Large intestine (tissue), 3 donors: ENCODE results near the gene MYO18B. TPM values are rescaled to one million over a fixed set of nuclear protein-coding genes. Genes with fewer than 3 reads are reported as not detected.

ENCODE experiments used
- DNase-seq, 2 donors: peaks; one replicate each; pipeline versions ENCODE4 v3.0.0 to v3.0.0-alpha.2; 2013
- H3K27ac ChIP-seq: one replicate; pipeline ENCODE4 v1.5.1; 2013; ENCODE audit warnings: low read length
- H3K27me3 ChIP-seq: 2 replicates; pipeline ENCODE4 v1.6.1; 2013; ENCODE audit warnings: low read length; ENCODE audit not compliant: control insufficient read depth, insufficient read depth
- H3K36me3 ChIP-seq: 2 replicates; pipeline ENCODE4 v1.6.1; 2013; ENCODE audit warnings: low read length; ENCODE audit not compliant: control insufficient read depth, insufficient read depth
- H3K4me1 ChIP-seq: one replicate; pipeline ENCODE4 v1.6.1; 2013; ENCODE audit warnings: low read length; ENCODE audit not compliant: control insufficient read depth, insufficient read depth
- H3K4me3 ChIP-seq: one replicate; pipeline ENCODE4 v1.5.1; 2013; ENCODE audit warnings: low read length
- H3K9me3 ChIP-seq: one replicate; pipeline ENCODE4 v1.6.1; 2013; ENCODE audit warnings: mild to moderate bottlenecking, low read depth, low read length, moderate library complexity; ENCODE audit not compliant: control insufficient read depth
- WGBS: methylation state at CpG from one replicate; pipeline ENCODE4 v1.1.5; 2013; ENCODE audit warnings: low lambda C conversion rate; ENCODE audit not compliant: insufficient coverage; 5-methylcytosine and 5-hydroxymethylcytosine counted together
- polyA plus RNA-seq: library from polyadenylated mRNA; unstranded; fragments of 120-200 nt; gene quantifications from one replicate; pipeline ENCODE4 v1.2.1, GENCODE V29; 2013

MYO18B gene
- polyA plus RNA-seq, 1 donor: 0.24 TPM

DNA sequence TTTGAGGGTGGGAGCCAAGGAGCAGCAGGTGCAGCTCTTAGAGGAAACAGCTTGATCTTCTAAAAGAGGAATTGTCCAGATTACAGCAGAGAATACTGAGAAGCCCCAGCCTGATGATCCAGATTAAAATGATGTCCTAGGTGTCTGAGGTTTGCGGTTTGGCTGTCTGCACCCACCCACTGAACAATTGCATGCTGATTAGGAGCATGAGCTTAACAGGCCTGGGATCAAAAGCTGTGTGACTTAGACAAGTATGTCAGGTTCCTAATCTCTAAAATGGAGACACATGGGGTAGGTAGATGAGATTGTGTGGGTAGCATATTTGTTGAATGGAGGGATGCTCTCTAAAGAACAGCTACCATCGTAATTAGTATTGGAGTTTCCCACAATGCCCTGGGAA is 260.5 kb downstream of the MYO18B start:
- Histone ChIP-seq H3K9me3 (no peaks in the 10 kb centered on the region), H3K27me3 (peaks cover 2% of the 10 kb centered on the region), H3K4me1 (no peaks in the 10 kb centered on the region), H3K27ac (no peak overlapping the region), H3K4me3 (no peak overlapping the region), H3K36me3 (no peaks in the 10 kb centered on the region)
- no CpG with 5 or more reads among the region's 2 CpGs for WGBS
- no peak for DNase-seq

- peaks cover 8% of the 10 kb centered on the region for H3K27me3 ChIP-seq
- no CpG with 5 or more reads among the region's 4 CpGs for WGBS
- H3K4me3 ChIP-seq: no peak overlapping the region
- no peaks in the 10 kb centered on the region for H3K9me3 ChIP-seq
- no peak overlapping the region for H3K27ac ChIP-seq
- no peak for DNase-seq
- H3K36me3 ChIP-seq: no peaks in the 10 kb centered on the region
- no peaks in the 10 kb centered on the region for H3K4me1 ChIP-seq
Observed at GRCh38 chr22:26004477-26004876, 262.5 kb downstream of the MYO18B start.

GRCh38 chr22:26008587-26008986 is 266.6 kb downstream of the MYO18B start:
- Histone ChIP-seq H3K27ac (no peak overlapping the region), H3K4me3 (no peak overlapping the region), H3K36me3 (no peaks in the 10 kb centered on the region), H3K4me1 (no peaks in the 10 kb centered on the region), H3K27me3 (peaks cover 9% of the 10 kb centered on the region), H3K9me3 (no peaks in the 10 kb centered on the region)
- DNase-seq: no peak
- WGBS: no CpG with 5 or more reads among the region's 7 CpGs

GRCh38 chr22:26016916-26017315 is 274.9 kb downstream of the MYO18B start:
- 58% methylated on average over 1 of the region's 1 CpG for WGBS
- Histone ChIP-seq H3K36me3 (no peaks in the 10 kb centered on the region), H3K4me1 (no peaks in the 10 kb centered on the region), H3K9me3 (no peaks in the 10 kb centered on the region), H3K27ac (no peak overlapping the region), H3K4me3 (no peak overlapping the region), H3K27me3 (peaks cover 2% of the 10 kb centered on the region)
- no peak for DNase-seq

GRCh38 chr22:26017932-26018331 is 275.9 kb downstream of the MYO18B start:
- DNase-seq: no peak
- Histone ChIP-seq H3K4me1 (no peaks in the 10 kb centered on the region), H3K27ac (no peak overlapping the region), H3K4me3 (no peak overlapping the region), H3K27me3 (peaks cover 2% of the 10 kb centered on the region), H3K9me3 (no peaks in the 10 kb centered on the region), H3K36me3 (no peaks in the 10 kb centered on the region)
- WGBS: no CpG with 5 or more reads among the region's 5 CpGs

DNA sequence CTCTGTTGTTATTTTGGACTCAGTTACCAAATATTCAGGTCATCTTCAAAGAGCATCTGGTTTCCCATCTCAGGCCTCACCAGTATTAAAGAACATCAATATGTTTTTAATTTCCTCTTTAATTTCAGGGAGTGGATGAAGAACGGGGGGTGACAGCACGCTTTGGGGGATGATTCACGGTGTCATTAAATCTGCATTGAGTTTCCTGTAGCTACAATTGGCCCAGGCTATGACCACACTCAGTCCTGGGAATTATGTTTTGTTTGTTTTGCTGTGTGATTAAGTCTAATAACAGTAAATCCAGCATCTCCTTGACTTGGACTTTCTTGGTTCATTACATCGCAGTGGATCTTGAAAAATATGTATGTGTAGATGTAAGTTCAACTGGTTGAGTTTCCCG is 277.6 kb downstream of the MYO18B start:
- H3K9me3 ChIP-seq: no peaks in the 10 kb centered on the region
- WGBS: no CpG with 5 or more reads among the region's 5 CpGs
- H3K27ac ChIP-seq: no peak overlapping the region
- peaks cover 2% of the 10 kb centered on the region for H3K27me3 ChIP-seq
- no peak overlapping the region for H3K4me3 ChIP-seq
- no peaks in the 10 kb centered on the region for H3K4me1 ChIP-seq
- no peak for DNase-seq
- no peaks in the 10 kb centered on the region for H3K36me3 ChIP-seq

DNA sequence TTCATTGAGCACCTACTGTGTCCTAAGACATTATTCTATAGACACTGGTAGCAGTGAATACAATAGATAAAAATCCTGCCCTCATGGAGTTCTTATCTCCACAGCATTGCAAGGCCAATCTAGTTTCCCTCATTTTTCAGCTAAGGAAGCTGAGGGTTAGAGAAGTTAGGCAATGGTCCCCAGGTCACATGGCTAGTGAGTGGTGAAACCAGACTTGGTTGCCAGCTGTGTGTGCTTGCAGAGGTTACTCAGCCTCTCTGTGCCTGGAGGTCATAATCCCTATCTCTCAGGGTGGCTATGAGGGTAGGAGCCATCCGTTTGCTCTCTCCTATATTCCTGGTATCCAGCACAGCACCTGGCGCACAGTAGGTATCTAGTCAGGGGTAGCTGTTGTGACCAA is 279.5 kb downstream of the MYO18B start:
- Histone ChIP-seq H3K27me3 (peaks cover 2% of the 10 kb centered on the region), H3K4me3 (no peak overlapping the region), H3K4me1 (no peaks in the 10 kb centered on the region), H3K27ac (no peak overlapping the region), H3K36me3 (no peaks in the 10 kb centered on the region), H3K9me3 (no peaks in the 10 kb centered on the region)
- WGBS: 100% methylated on average over 1 of the region's 2 CpGs
- no peak for DNase-seq

DNA sequence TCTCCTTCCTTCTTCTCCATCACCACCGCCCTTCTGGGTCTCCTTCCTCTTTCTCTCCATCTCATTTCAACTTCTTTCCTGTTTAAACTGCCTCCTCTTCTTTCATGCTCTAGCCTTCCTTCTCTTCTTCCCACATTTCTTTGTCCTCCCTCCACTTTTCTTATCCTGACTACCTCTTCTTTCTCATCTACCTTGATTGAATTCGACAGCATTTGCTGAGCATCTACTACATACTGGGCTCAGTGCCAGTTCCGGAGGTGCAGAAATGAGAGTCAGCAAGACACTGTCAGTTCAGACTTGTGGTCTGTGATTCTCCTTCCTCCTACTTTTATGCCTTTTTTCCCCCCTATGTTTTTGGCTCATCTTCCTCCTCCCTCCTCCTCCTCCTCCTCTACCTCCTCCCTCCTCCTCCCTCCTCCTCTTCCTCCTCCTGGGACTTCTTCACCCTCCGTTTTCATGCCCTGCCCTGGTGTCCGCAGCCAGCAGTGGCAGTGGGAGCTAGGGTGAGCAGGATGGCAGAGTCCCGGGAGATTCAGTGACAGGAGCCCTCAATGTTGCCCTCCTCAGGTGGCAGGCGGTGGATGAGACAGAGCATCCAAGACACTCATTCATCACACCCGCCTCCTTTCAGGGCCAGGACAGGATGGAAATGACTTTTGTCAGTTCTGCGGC is 281.3 kb downstream of the MYO18B start:
- Histone ChIP-seq H3K36me3 (no peaks in the 10 kb centered on the region), H3K27me3 (no peaks in the 10 kb centered on the region), H3K4me1 (no peaks in the 10 kb centered on the region), H3K27ac (no peak overlapping the region), H3K9me3 (no peaks in the 10 kb centered on the region), H3K4me3 (no peak overlapping the region)
- DNase-seq: no peak
- WGBS: 94% methylated on average over 2 of the region's 9 CpGs

DNA sequence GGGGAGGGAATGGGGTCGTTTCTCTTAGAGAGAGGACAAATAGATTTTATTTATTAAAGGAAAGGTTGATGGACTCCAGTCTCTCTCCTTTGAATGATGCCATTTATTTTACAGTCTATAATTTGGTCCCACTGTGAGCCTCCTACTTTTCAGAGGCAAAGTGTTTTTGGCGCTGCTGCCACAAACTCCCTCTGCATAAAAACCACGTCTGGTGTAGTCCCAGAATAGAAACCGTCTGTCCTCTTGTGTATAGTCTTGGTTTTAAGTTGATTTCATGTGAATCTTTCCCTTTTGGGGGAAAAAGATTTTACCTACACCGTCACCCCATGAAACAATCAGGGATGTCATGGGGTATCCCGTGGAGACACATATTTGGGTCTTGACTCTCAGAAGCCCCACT is 283.6 kb downstream of the MYO18B start:
- no peak overlapping the region for H3K4me3 ChIP-seq
- H3K27ac ChIP-seq: no peak overlapping the region
- WGBS: 70% methylated on average over 2 of the region's 6 CpGs
- H3K27me3 ChIP-seq: no peaks in the 10 kb centered on the region
- H3K36me3 ChIP-seq: no peaks in the 10 kb centered on the region
- H3K4me1 ChIP-seq: no peaks in the 10 kb centered on the region
- no peak for DNase-seq
- no peaks in the 10 kb centered on the region for H3K9me3 ChIP-seq

- Histone ChIP-seq H3K4me3 (no peak overlapping the region), H3K27ac (no peak overlapping the region), H3K36me3 (no peaks in the 10 kb centered on the region), H3K9me3 (no peaks in the 10 kb centered on the region), H3K4me1 (no peaks in the 10 kb centered on the region), H3K27me3 (no peaks in the 10 kb centered on the region)
- no peak for DNase-seq
- WGBS: 100% methylated on average over 9 of the region's 23 CpGs
Observed at GRCh38 chr22:26027341-26027740, 285.4 kb downstream of the MYO18B start.

DNA sequence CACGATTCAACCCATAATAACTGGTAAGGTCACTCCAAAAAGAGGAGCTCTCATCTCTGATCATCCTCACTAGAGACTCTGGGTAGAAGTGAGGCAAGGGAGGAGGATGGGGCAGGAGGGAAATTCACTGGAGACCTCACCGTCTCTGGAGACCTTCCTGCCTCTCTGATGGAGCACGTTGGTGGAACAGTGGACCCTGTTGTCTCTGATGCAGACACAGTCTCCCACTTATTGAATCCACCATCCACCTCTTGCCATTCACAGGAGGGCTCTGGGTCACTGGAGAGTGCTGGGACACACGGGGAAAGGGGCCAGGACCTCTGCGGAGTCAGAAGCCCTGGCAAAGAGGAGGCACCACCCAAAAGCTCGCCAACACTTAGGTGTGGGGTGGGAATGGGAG is 289.7 kb downstream of the MYO18B start:
- no peaks in the 10 kb centered on the region for H3K36me3 ChIP-seq
- H3K9me3 ChIP-seq: no peaks in the 10 kb centered on the region
- DNase-seq: no peak
- no peaks in the 10 kb centered on the region for H3K4me1 ChIP-seq
- no CpG with 5 or more reads among the region's 6 CpGs for WGBS
- H3K4me3 ChIP-seq: no peak overlapping the region
- no peak overlapping the region for H3K27ac ChIP-seq
- H3K27me3 ChIP-seq: no peaks in the 10 kb centered on the region
